MM.1S (cell line): ENCODE measurements around the gene BICC1.

Experiments used
- DNase-seq: peaks from one replicate; pipeline ENCODE4 v3.0.0-alpha.2; 2015
- H2AFZ ChIP-seq: fragments of 300-600 bp; sonication (generic); 2 replicates; pipeline ENCODE4 v1.6.0; 2016; ENCODE audit warnings: antibody characterized with exemption, low read length
- H3F3A ChIP-seq: fragments of 300-600 bp; sonication (generic); 2 replicates; pipeline ENCODE4 v1.6.1; 2016; ENCODE audit warnings: mild to moderate bottlenecking, antibody characterized with exemption, low read length, moderate library complexity, mixed read lengths; ENCODE audit not compliant: insufficient read depth
- H3K27ac ChIP-seq: fragments of 300-600 bp; sonication (generic); 2 replicates; pipeline ENCODE4 v1.5.1; 2016; ENCODE audit warnings: mild to moderate bottlenecking, low read length
- H3K27me3 ChIP-seq: fragments of 300-600 bp; sonication (generic); replicated peaks from 2 replicates; pipeline ENCODE4 v1.6.0; 2016; ENCODE audit warnings: low read length; ENCODE audit not compliant: insufficient read depth
- H3K36me3 ChIP-seq: fragments of 300-600 bp; sonication (generic); replicated peaks from 2 replicates; pipeline ENCODE4 v1.6.1; 2016; ENCODE audit warnings: mild to moderate bottlenecking, low read length, mixed read lengths; ENCODE audit not compliant: insufficient read depth
- H3K4me1 ChIP-seq: fragments of 300-600 bp; sonication (generic); 2 replicates; pipeline ENCODE4 v1.6.1; 2016; ENCODE audit warnings: low read length, mixed read lengths
- H3K4me2 ChIP-seq: fragments of 300-600 bp; sonication (generic); 2 replicates; pipeline ENCODE4 v1.6.0; 2016; ENCODE audit warnings: low read depth, low read length
- H3K4me3 ChIP-seq: fragments of 300-600 bp; sonication (generic); 2 replicates; pipeline ENCODE4 v1.5.1; 2016; ENCODE audit warnings: low read length, mixed read lengths
- H3K79me2 ChIP-seq: fragments of 300-600 bp; sonication (generic); 2 replicates; pipeline ENCODE4 v1.6.1; 2016; ENCODE audit warnings: mixed run types, low read length, mixed read lengths
- H3K9ac ChIP-seq: fragments of 300-600 bp; sonication (generic); 2 replicates; pipeline ENCODE4 v1.6.1; 2016; ENCODE audit warnings: low read length, mixed read lengths
- H3K9me2 ChIP-seq: fragments of 300-600 bp; sonication (generic); replicated peaks from 2 replicates; pipeline ENCODE4 v1.6.1; 2016; ENCODE audit warnings: mild to moderate bottlenecking, low read length, mixed read lengths; ENCODE audit not compliant: insufficient read depth
- H3K9me3 ChIP-seq: fragments of 300-600 bp; sonication (generic); replicated peaks from 2 replicates; pipeline ENCODE4 v1.6.1; 2016; ENCODE audit warnings: mild to moderate bottlenecking, low read length, mixed read lengths; ENCODE audit not compliant: insufficient read depth
- H4K20me1 ChIP-seq: fragments of 300-600 bp; sonication (generic); 2 replicates; pipeline ENCODE4 v1.6.1; 2016; ENCODE audit warnings: mild to moderate bottlenecking, low read length, moderate library complexity, mixed read lengths; ENCODE audit not compliant: insufficient read depth
- CTCF ChIP-seq: fragments of 300-600 bp; sonication (generic); IDR thresholded peaks from 2 replicates; pipeline ENCODE4 v1.5.1; 2016; ENCODE audit warnings: antibody characterized with exemption, low read length, mixed read lengths
- EZH2 ChIP-seq: fragments of 300-600 bp; sonication (generic); optimal IDR thresholded peaks from 2 replicates; pipeline ENCODE3; 2017; ENCODE audit warnings: low read depth, mild to moderate bottlenecking, antibody characterized with exemption, low read length, mixed read lengths
- EZH2phosphoT487 ChIP-seq: fragments of 300-600 bp; sonication (generic); IDR thresholded peaks from 2 replicates; pipeline ENCODE4 v1.6.1; 2018; ENCODE audit warnings: antibody characterized with exemption, low read length

BICC1 gene

GRCh38 chr10:58672845-58673244 lies 160.2 kb downstream of the BICC1 start:
- TF ChIP-seq EZH2phosphoT487 (no peak), CTCF (no peak), EZH2 (no peak)
- no peak overlapping the region for H3K4me2 ChIP-seq
- no peaks in the 10 kb centered on the region for H3K36me3 ChIP-seq
- H3K27ac ChIP-seq = no peak overlapping the region
- H2AFZ ChIP-seq = no peak overlapping the region
- H3K27me3 ChIP-seq = no peaks in the 10 kb centered on the region
- no peaks in the 10 kb centered on the region for H4K20me1 ChIP-seq
- no peak overlapping the region for H3K4me3 ChIP-seq
- H3K9ac ChIP-seq = no peak overlapping the region
- no peak for DNase-seq
- H3K4me1 ChIP-seq = no peaks in the 10 kb centered on the region
- no peaks in the 10 kb centered on the region for H3F3A ChIP-seq
- H3K9me3 ChIP-seq = no peaks in the 10 kb centered on the region
- no peaks in the 10 kb centered on the region for H3K9me2 ChIP-seq
- no peaks in the 10 kb centered on the region for H3K79me2 ChIP-seq

GRCh38 chr10:58674251-58674650 lies 161.6 kb downstream of the BICC1 start:
- no peaks in the 10 kb centered on the region for H3K79me2 ChIP-seq

GRCh38 chr10:58675321-58675720 lies 162.6 kb downstream of the BICC1 start:
- Histone ChIP-seq H4K20me1 (no peaks in the 10 kb centered on the region), H3K27me3 (no peaks in the 10 kb centered on the region), H3K4me3 (no peak overlapping the region), H3K9ac (no peak overlapping the region), H3K79me2 (no peaks in the 10 kb centered on the region), H3K4me1 (no peaks in the 10 kb centered on the region), H3K9me3 (no peaks in the 10 kb centered on the region), H3K36me3 (no peaks in the 10 kb centered on the region), H3K27ac (no peak overlapping the region), H3F3A (no peaks in the 10 kb centered on the region), H2AFZ (no peak overlapping the region), H3K9me2 (no peaks in the 10 kb centered on the region), H3K4me2 (no peak overlapping the region)
- TF ChIP-seq CTCF = no peak
- no peak for TF ChIP-seq EZH2phosphoT487
- no peak for TF ChIP-seq EZH2
- no peak for DNase-seq

More at GRCh38 chr10:58674251-58674650, 161.6 kb downstream of the BICC1 start:
- no peak overlapping the region for H3K9ac ChIP-seq
- no peaks in the 10 kb centered on the region for H3K4me1 ChIP-seq
- no peak overlapping the region for H3K27ac ChIP-seq
- H3K4me2 ChIP-seq = no peak overlapping the region
- H3K9me3 ChIP-seq = no peaks in the 10 kb centered on the region
- no peaks in the 10 kb centered on the region for H3K9me2 ChIP-seq
- H2AFZ ChIP-seq = no peak overlapping the region
- DNase-seq = no peak
- no peaks in the 10 kb centered on the region for H4K20me1 ChIP-seq
- no peaks in the 10 kb centered on the region for H3K27me3 ChIP-seq
- no peaks in the 10 kb centered on the region for H3K36me3 ChIP-seq
- no peak overlapping the region for H3K4me3 ChIP-seq
- TF ChIP-seq CTCF (no peak), EZH2phosphoT487 (no peak), EZH2 (no peak)
- no peaks in the 10 kb centered on the region for H3F3A ChIP-seq
